Endothelial cell of umbilical vein (primary cell): ENCODE results near the gene BORCS5. TPM values are rescaled to one million over a fixed set of nuclear protein-coding genes. Genes with fewer than 3 reads are reported as not detected.

Source experiments
- BruUV-seq: library from RNA; stranded (reverse); fragments of 400-500 nt; replicated peaks from 2 replicates; lab custom pipeline; 2021; lab: Mats Ljungman, UMichigan
- CTCF ChIA-PET: fragments of 300-600, 350-600 bp; sonication (Branson Sonifier 250); formaldehyde crosslinking; loops from one replicate; lab custom pipeline; 2021; ENCODE audit warnings: antibody characterized with exemption, inconsistent platforms; lab: Charles Lee
- POLR2A ChIA-PET: fragments of 300-600, 350-600 bp; sonication (Branson Sonifier 250); formaldehyde crosslinking; loops from one replicate; lab custom pipeline; 2021; ENCODE audit warnings: antibody characterized with exemption, inconsistent platforms; lab: Charles Lee
- DNase-seq: peaks from one replicate; pipeline ENCODE4 v3.0.0-alpha.2; 2011; ENCODE audit warnings: low read depth, low spot score
- FAIRE-seq: peaks from 2 replicates; lab custom pipeline; 2011; peaks lifted over from hg19 to GRCh38; lab: Jason Lieb, UNC
- H2AFZ ChIP-seq: 2 replicates; pipeline ENCODE4 v1.6.0; 2012; ENCODE audit warnings: low read depth, low read length, control low read depth, inconsistent platforms
- H3K27ac ChIP-seq: 2 replicates; pipeline ENCODE4 v1.5.1; 2011; ENCODE audit warnings: low read depth, mild to moderate bottlenecking, control low read depth, low read length, moderate library complexity; ENCODE audit not compliant: insufficient read depth
- H3K27me3 ChIP-seq, 2 experiments: 2 replicates each; pipeline versions ENCODE4 v1.6.0 to v1.6.1; 2011; ENCODE audit warnings: low read length in 2 of 2, mixed read lengths in 1 of 2; ENCODE audit not compliant: control insufficient read depth in 2 of 2, insufficient read depth in 2 of 2
- H3K36me3 ChIP-seq, 2 experiments: 2 replicates in 1 of 2; 3 replicates in 1 of 2; pipeline ENCODE4 v1.5.1; 2011; ENCODE audit warnings: low read length in 2 of 2, mild to moderate bottlenecking in 1 of 2, moderate library complexity in 1 of 2; ENCODE audit not compliant: control insufficient read depth in 2 of 2, insufficient read depth in 2 of 2; ENCODE audit errors: extremely low read depth in 1 of 2
- H3K4me1 ChIP-seq: 3 replicates; pipeline ENCODE4 v1.5.1; 2011; ENCODE audit warnings: mild to moderate bottlenecking, low read length; ENCODE audit not compliant: control insufficient read depth, insufficient read depth; ENCODE audit errors: extremely low read depth
- H3K4me2 ChIP-seq: 2 replicates; pipeline ENCODE4 v1.6.1; 2011; ENCODE audit warnings: low read length, control low read depth, mixed read lengths; ENCODE audit not compliant: insufficient read depth
- H3K4me3 ChIP-seq, 3 experiments: fragments of 200-600 bp in 1 of 3; sonication (generic), shearing (Covaris generic) in 1 of 3; replicated peaks in 1 of 3; 2 replicates each; pipeline ENCODE4 v1.5.1; 2011 to 2016; ENCODE audit warnings: control low read depth in 3 of 3, low read length in 3 of 3, mild to moderate bottlenecking in 2 of 3, inconsistent platforms in 1 of 3, low read depth in 1 of 3, moderate library complexity in 1 of 3; ENCODE audit not compliant: insufficient read depth in 1 of 3
- H3K79me2 ChIP-seq: 2 replicates; pipeline ENCODE4 v1.6.0; 2012; ENCODE audit warnings: low read length, inconsistent platforms; ENCODE audit not compliant: control insufficient read depth, insufficient read depth
- H3K9ac ChIP-seq: replicated peaks from 2 replicates; pipeline ENCODE3; 2011; ENCODE audit warnings: low read length, control low read depth; ENCODE audit not compliant: insufficient read depth; ENCODE audit errors: extremely low read depth
- H3K9me1 ChIP-seq: replicated peaks from 3 replicates; pipeline ENCODE4 v1.6.0; 2011; ENCODE audit warnings: mild to moderate bottlenecking, low read length; ENCODE audit not compliant: control insufficient read depth, insufficient read depth; ENCODE audit errors: extremely low read depth
- H3K9me3 ChIP-seq: replicated peaks from 2 replicates; pipeline ENCODE4 v1.5.1; 2012; ENCODE audit warnings: low read length, inconsistent platforms; ENCODE audit not compliant: control insufficient read depth, insufficient read depth
- H4K20me1 ChIP-seq: replicated peaks from 2 replicates; pipeline ENCODE3; 2011; ENCODE audit warnings: mild to moderate bottlenecking, low read length; ENCODE audit not compliant: control insufficient read depth, insufficient read depth; ENCODE audit errors: extremely low read depth
- CTCF ChIP-seq, 2 donors: IDR thresholded peaks; 1 replicate in 1 of 2; 2 replicates in 1 of 2; pipeline ENCODE4 v1.5.1; 2011; ENCODE audit warnings: low read length in 2 of 2, mild to moderate bottlenecking in 2 of 2, moderate library complexity in 2 of 2, control low read depth in 1 of 2, inconsistent platforms in 1 of 2, low read depth in 1 of 2; ENCODE audit not compliant: insufficient read depth in 1 of 2; ENCODE audit errors: extremely low read depth in 1 of 2
- EZH2 ChIP-seq: IDR thresholded peaks from 2 replicates; pipeline ENCODE4 v1.6.1; 2012; ENCODE audit warnings: borderline replicate concordance, low read depth, mild to moderate bottlenecking, moderate library complexity, low read length, inconsistent platforms; ENCODE audit not compliant: severe bottlenecking
- FOS ChIP-seq: IDR thresholded peaks from 2 replicates; pipeline ENCODE4 v1.6.1; 2011; ENCODE audit warnings: mild to moderate bottlenecking, low read length, moderate library complexity, borderline replicate concordance; ENCODE audit not compliant: insufficient read depth
- GATA2 ChIP-seq: IDR thresholded peaks from 2 replicates; pipeline ENCODE4 v1.7.0; 2011; ENCODE audit warnings: low read depth, mild to moderate bottlenecking, moderate library complexity, mixed read lengths, low read length; ENCODE audit not compliant: insufficient read length, insufficient read depth
- JUN ChIP-seq: IDR thresholded peaks from 2 replicates; pipeline ENCODE4 v1.6.1; 2011; ENCODE audit warnings: borderline replicate concordance, low read depth; ENCODE audit not compliant: insufficient read length, insufficient read depth
- MYC ChIP-seq: IDR thresholded peaks from one replicate; pipeline ENCODE4 v1.6.1; 2011; ENCODE audit warnings: mild to moderate bottlenecking, low read depth, low read length
- POLR2A ChIP-seq: IDR thresholded peaks from 2 replicates; pipeline ENCODE4 v1.6.1; 2012; ENCODE audit warnings: low read depth, mild to moderate bottlenecking, control low read depth, low read length
- POLR2AphosphoS5 ChIP-seq: IDR thresholded peaks from 2 replicates; pipeline ENCODE4 v1.6.1; 2012; ENCODE audit warnings: low read depth, mild to moderate bottlenecking, control low read depth, low read length, moderate library complexity; ENCODE audit not compliant: insufficient read depth
- dilution Hi-C: fragments of 300-500 bp; cut with MboI; formaldehyde crosslinking; loops from one replicate; pipeline ENCODE4 v1.15.0; 2019; ENCODE audit warnings: low sequenced_read_pairs; ENCODE audit not compliant: extremely low pct_ligation_motif_present
- intact Hi-C: fragments of 100-400 bp; cut with micrococcal nuclease; formaldehyde crosslinking; loops from one replicate; pipeline ENCODE4 v1.10.0; 2022
- polyA plus RNA-seq, 4 experiments: library from polyadenylated mRNA; depleted of rRNA in 3 of 4; stranded (reverse) in 3 of 4; unstranded in 1 of 4; fragments of >200 nt; gene quantifications; 2 replicates each; pipeline versions ENCODE4 v1.2.1 to v1.2.3, GENCODE V29; 2011 to 2012; ENCODE audit warnings: missing spikeins in 1 of 4
- total RNA-seq: library from RNA; stranded (reverse); gene quantifications from 2 replicates; pipeline ENCODE4 v1.2.3, GENCODE V29; 2021
- TF ChIP-seq, protein P1 (sequence below): IDR thresholded peaks from 2 replicates; pipeline ENCODE4 v1.6.1; 2011; ENCODE audit not compliant: insufficient read depth, insufficient read length

BORCS5 gene
- total and polyA plus RNA-seq, 2 donors (not counting 3 experiments of a cell fraction or from before 2014, with no cell fraction given), result 8.3 to 10.5 TPM

- FAIRE-seq, result no peak
- CTCF ChIA-PET, result no interaction called here
- TF ChIP-seq POLR2AphosphoS5, result no peak
- no peak for TF ChIP-seq MYC
- no peak for TF ChIP-seq EZH2
- no peak for TF ChIP-seq JUN
- TF ChIP-seq GATA2, result no peak
- TF ChIP-seq FOS, result no peak
- no peak for TF ChIP-seq POLR2A
- TF ChIP-seq CTCF (IDR thresholded peaks at IDR 0.05; ENCODE audit: extremely low read depth in 1 of 2, insufficient read depth in 1 of 2, low read depth in 1 of 2, low read length in 2 of 2), result no peak
- TF ChIP-seq, protein P1, sequence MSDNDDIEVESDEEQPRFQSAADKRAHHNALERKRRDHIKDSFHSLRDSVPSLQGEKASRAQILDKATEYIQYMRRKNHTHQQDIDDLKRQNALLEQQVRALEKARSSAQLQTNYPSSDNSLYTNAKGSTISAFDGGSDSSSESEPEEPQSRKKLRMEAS, result no peak
Observed at GRCh38 chr12:12399776-12400305, 43.0 kb downstream of the BORCS5 start.

More at GRCh38 chr12:12399776-12400305, 43.0 kb downstream of the BORCS5 start:
- Histone ChIP-seq H3K79me2 (no peaks in the 10 kb centered on the region), H3K27me3 (no peaks in the 10 kb centered on the region), H3K9ac (no peak overlapping the region), H4K20me1 (no peaks in the 10 kb centered on the region), H3K9me1 (no peaks in the 10 kb centered on the region), H3K9me3 (no peaks in the 10 kb centered on the region), H3K4me3 (no peak overlapping the region), H2AFZ (no peak overlapping the region), H3K36me3 (no peaks in the 10 kb centered on the region), H3K27ac (no peak overlapping the region), H3K4me2 (no peak overlapping the region), H3K4me1 (peaks cover 16% of the 10 kb centered on the region)
- POLR2A ChIA-PET, result no interaction called here
- dilution Hi-C loops, result no loop called here
- no peak for DNase-seq
- BruUV-seq, result no TSS peak
- intact Hi-C loops, result loop anchor here (5.0 kb wide), 1 partner anchor 162 kb away; the partner anchor contains the start of gene DUSP16
